Right ventricle myocardium inferior (tissue), 1 donor: ENCODE results near the gene DPM2. TPM values are rescaled to one million over a fixed set of nuclear protein-coding genes. Genes with fewer than 3 reads are reported as not detected.

Source experiments
- ATAC-seq: fragments of 200-7000 bp; cut with Tn5 transposase; one replicate; pipeline ENCODE4 v1.9.1; 2020; ENCODE audit warnings: mild to moderate bottlenecking, moderate library complexity
- DNase-seq: peaks from one replicate; pipeline ENCODE4 v3.0.0; 2021; ENCODE audit errors: missing footprints
- intact Hi-C: fragments of 100-400 bp; cut with DNase I; formaldehyde crosslinking; loops from one replicate; pipeline ENCODE4 v1.11.0; 2022
- total RNA-seq: library from RNA; stranded (reverse); fragmentation: NEBNext Ultra II Directional; extraction: Animal tissue kit (Norgen Biotek cat#: 25700); gene quantifications from one replicate; pipeline ENCODE4 v1.2.1, GENCODE V29; 2021
- donor health status: DM: no; HTN: yes; CAD: no; lungs with severe emphysema.

The DPM2 gene
- total RNA-seq, 1 donor from 2014 or later: 11.9 TPM

GRCh38 chr9:127927988-127928675 is 9.5 kb downstream of the DPM2 start:
- DNase-seq (peak; percentile 50), ATAC-seq (no peak)
- intact Hi-C loops: no loop called here

DNA sequence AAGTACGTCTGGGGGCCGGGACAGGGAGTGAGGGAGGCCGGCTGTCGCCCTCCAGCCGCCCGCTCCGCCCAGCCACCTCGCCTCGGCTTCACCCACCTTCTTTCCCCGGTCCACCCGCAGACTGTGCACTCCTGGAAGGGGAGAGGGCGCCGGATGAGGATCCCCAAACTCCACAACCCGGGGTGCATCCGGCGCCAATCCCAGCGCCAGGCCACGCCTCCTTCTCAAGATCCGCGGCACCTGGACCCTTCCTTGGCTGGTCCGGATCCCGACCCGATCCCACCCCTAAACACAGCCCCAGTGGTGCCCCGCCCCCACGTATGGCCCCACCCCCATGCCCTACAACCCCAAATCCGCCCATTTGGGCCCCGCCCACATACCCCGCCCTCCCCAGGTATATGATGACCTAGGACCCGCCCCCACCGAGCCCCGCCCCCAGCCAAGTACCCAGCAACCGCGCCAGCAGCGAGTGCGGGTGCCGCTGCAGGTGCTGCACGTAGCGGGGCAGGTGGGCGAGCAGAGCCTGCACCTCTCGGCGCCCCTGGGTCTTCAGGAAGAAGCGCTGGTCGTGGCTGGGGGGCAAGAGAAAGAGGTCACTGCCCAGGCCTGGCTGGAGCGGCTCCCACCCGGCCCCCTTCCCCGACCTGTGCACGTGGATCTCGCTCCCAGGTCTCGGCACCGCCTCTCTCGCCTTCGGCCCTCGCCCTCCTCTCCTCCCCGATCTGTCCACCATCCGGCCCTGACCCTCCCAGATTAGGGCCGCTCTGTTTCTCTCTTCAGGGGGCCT is 10.3 kb downstream of the DPM2 start:
- DNase-seq: peak; percentile 57
- intact Hi-C loops: no loop called here
- no peak for ATAC-seq

GRCh38 chr9:127926906-127927200 is 10.8 kb downstream of the DPM2 start:
- no peak for ATAC-seq
- intact Hi-C loops: no loop called here
- no peak for DNase-seq

DNA sequence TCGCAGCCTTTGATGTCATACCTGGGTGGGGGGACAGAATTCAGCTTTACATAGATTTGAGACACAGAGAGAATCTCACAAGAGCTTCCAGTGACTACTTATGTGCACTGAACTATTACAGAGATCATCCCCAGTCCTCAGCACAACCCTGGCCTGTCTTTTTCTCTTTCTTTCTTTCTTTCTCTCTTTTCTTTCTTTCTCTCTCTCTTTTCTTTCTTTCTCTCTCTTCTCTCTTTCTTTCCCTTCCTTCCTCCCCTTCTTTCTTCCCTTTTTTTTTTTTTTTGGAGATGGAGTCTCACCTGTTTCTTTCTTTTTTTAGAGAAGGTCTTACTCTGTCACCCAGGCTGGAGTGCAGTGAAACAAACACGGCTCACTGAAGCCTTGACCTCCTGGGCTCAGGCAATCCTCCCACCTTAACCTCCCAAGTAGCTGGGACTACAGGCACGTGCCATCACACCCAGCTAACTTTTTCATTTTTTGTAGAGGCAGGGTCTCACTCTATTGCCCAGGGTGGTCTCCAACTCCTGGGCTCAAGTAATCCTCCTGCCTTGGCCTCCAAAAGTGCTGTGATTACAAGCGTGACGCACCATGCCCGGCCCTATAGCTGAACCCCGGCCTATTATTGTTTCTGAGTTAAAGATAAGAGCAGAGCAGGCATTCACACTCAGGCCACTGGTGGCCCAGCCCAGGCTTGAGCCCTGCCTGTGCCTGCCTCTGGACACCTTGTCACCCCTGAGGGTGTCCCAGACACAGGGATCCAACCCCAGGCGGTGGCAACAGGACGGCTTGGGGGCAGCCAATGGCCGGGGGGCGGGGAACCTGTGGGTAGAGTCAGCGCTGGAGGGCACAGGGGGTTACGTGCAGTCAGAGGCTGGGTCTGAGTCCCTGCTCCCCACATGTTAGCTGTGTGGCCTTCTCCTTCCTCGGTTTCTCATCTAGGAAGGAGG is 11.4 kb downstream of the DPM2 start:
- no peak for ATAC-seq

GRCh38 chr9:127924736-127925444 is 12.8 kb downstream of the DPM2 start:
- intact Hi-C loops: loop anchor here (5.0 kb wide), 1 partner anchor 418 kb away; no protein-coding TSS in a partner anchor
- DNase-seq: no peak
- no peak for ATAC-seq

More for the DNA sequence above, 11.4 kb downstream of the DPM2 start:
- intact Hi-C loops: no loop called here
- DNase-seq: no peak

DNA sequence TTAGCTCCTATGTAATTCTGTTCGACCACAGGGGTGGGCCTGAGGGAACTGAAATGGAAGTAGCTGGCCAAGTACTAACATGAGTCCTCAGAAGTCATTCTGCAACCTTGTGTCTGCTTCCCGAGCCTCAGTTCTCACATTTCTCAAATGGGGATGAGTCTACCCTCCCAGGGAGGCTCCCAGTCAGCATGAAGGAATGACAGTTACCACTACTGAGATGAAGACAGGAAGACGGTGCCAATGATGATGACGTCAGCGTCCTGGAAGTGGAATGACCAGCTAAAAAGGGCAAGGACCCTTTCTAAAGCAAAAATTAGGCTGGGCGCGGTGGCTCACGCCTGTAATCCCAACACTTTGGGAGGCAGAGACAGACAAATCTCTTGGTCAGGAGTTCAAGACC is 13.9 kb downstream of the DPM2 start:
- ATAC-seq (no peak), DNase-seq (no peak)
- intact Hi-C loops: loop anchor here (5.0 kb wide), 1 partner anchor 416 kb away; no protein-coding TSS in a partner anchor

- no peak for ATAC-seq
- intact Hi-C loops: loop anchor here (5.0 kb wide), 1 partner anchor 416 kb away; no protein-coding TSS in a partner anchor
- peak; percentile 73 for DNase-seq
Measured at GRCh38 chr9:127923046-127923445, 14.6 kb downstream of the DPM2 start.

- intact Hi-C loops: loop anchor here (1.0 to 5.0 kb wide), 3 partner anchors 186 to 414 kb away; partner anchors contain the start of gene TOR2A
- peak; percentile 90 for DNase-seq
- ATAC-seq: peak; percentile 42
Measured at GRCh38 chr9:127921557-127922120, 16.0 kb downstream of the DPM2 start.

DNA sequence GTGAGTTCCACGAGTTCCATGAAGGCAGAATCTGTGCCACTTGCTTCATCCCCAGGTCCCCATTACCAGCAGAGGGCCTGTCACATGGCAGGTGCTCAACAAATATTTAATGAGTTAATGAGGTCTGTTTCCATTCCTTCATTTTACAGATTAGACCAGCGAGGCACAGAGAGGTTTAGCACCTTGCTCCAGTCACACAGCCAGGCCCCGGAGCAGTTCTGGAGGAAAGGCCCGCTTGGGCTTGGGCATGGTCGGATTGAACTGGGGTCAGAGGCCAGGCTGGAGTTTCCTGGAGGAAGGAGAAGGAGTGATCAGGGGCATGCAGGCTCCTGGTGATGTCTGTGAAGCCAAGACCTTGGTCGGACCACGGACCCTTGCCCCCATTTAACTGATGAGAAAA is 16.9 kb downstream of the DPM2 start:
- ATAC-seq: no peak
- no peak for DNase-seq
- intact Hi-C loops: loop anchor here (1.0 to 5.0 kb wide), 3 partner anchors 185 to 413 kb away; partner anchors contain the start of gene TOR2A

DNA sequence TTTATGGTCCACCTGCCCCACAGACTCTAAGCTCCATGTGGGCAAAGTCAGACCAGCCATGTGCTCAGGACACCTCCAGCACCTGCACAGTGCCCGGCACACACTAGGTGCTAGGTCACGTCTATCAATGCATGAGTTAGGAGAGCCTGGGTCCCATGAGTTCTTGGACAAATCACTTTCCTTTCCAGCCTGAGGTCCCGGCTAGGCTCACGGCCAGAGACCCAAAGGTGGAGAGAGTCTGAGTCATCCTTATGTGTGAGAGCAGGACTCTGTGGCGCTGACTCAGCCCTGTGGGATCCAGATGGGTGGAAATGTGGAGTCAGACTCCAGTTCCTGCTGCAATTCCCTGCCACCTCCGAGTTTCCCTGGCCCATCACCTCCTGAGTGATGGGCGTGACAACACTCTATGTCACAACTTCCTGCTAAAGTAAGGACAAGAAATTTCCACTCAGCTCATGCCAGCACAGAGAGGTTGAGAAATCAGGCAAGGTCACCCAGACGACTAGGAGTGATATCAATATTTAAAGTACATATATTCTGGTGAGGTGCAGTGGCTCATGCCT is 18.3 kb downstream of the DPM2 start:
- peak; percentile 45 for ATAC-seq
- peak; percentile 87 for DNase-seq
- intact Hi-C loops: loop anchor here (5.0 kb wide), 2 partner anchors 42 to 132 kb away; partner anchors contain the start of genes AK1 and CDK9

DNA sequence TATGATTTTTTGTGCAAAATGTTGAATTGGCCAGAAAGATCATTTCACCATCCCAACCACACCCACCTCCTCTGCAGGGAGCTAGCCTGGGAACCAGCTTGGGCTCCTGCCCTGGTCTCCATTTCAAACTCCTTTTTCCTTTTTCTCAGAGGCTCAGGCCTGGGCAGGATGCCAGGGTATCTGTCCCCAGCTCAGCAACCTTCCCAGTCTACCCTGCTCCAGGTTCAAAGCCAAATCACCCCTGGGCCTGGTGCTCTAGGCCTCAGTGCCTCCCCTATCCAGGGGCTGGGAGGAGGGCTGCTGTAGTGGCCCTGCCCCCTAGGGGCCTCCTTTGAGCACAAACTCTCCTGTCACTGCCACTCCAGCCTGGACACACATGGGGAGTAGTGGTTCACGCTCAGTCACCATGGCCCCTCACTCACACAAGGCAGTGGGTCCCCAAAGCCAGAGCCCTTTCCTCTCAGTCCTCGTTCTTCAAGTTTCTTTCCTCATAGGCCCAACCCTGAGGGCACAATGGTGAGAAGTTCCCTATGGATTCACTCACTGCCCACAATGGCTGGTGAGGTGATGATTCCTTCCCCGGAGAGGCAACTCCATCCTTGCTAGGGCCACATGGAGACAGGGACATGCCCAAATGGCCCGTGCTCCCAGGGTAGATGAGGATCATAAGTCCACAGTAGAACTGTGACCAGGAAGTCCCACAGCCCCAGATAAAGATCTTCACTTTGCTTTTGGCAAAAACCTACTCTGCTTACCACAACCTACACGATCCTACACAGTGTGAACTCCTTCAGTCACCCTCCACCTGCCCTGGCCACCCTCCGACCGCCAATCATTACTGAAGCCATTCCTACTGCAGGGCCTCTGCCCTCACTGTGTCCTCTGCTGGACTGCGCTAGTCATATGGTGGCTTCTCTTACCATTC is 19.2 kb downstream of the DPM2 start:
- intact Hi-C loops: loop anchor here (5.0 kb wide), 2 partner anchors 41 to 131 kb away; partner anchors contain the start of genes AK1 and CDK9
- DNase-seq (peak; percentile 71), ATAC-seq (peak; percentile 3)

GRCh38 chr9:127917603-127918002 is 20.1 kb downstream of the DPM2 start:
- intact Hi-C loops: loop anchor here (5.0 kb wide), 2 partner anchors 40 to 130 kb away; partner anchors contain the start of genes AK1 and CDK9
- no peak for DNase-seq
- no peak for ATAC-seq

DNA sequence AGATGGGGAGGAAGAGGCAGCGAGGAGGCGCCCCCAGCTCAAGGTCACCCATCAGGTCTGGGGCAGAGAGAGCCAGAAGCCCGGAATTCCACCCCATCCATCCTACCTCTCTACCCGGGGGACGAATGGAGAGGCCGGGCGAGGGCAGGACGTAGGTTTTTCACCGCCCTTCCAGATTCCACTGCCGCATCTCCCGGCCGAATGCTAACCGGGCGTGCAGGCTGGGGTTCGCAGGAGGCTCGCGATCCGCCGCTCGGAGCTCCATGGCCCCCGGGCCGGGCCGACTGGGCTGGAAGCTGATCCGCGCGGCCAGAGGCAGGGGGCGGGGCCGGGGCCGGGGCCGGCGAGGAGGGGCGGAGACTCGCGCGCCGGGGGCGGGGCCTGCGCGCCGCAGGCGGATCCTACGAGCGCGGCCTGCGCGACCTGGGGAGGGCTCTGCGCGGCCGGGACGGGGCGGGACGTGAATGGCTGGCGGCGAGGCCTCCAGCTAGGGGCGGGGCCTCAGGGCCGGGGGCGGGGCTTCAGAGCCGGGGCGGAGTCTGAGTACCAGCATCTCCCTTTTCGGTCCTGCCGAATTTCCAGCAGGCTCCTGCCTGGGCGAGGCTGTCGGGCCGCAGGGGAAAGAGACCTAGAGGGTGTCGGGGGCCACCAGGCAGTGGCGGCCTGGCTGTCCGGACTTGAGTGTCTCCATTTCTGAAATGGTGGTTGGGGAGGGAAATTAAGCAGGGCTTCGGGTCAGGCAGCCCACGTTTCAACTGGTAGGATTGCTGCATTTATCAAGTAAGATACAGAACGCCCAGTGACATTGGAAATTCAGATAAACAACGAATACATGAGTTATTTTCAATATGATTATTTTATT is 20.7 kb downstream of the DPM2 start, which contains the start of gene ST6GALNAC4:
Gene ST6GALNAC4, minus strand, starts transcription at position 322 of the 862 bp plus-strand sequence. CDS start 622 bp downstream, outside the sequence.
- DNase-seq: peak; percentile 98
- ATAC-seq: peak; percentile 95
- intact Hi-C loops: loop anchor here (5.0 kb wide), 2 partner anchors 40 to 130 kb away; partner anchors contain the start of genes AK1 and CDK9

- ATAC-seq (no peak), DNase-seq (peak; percentile 63)
- intact Hi-C loops: loop anchor here (5.0 kb wide), 2 partner anchors 39 to 129 kb away; partner anchors contain the start of genes AK1 and CDK9
Measured at GRCh38 chr9:127915801-127916719, 21.6 kb downstream of the DPM2 start.
